Embryonic facial prominence (tissue), 1 donor: ENCODE measurements around the gene CEP112.
A peak's percentile ranks its signal among the peaks of the same experiment; 100 is the strongest.
"Not testable (repeated sequence)": the region's sequence is repeated elsewhere in the genome, so short reads cannot be mapped to it uniquely, and the experiment has no call there.

ENCODE experiments used
- DNase-seq: peaks from one replicate; pipeline ENCODE4 v3.0.0-alpha.2; 2016; ENCODE audit errors: extremely low spot score

CEP112 gene

GRCh38 chr17:65688307-65688706 is 503.6 kb downstream of the CEP112 start:
- no peak for DNase-seq

- no peak for DNase-seq
These were observed 506.8 kb downstream of the CEP112 start for GRCh38 chr17:65685110-65685509.

DNA sequence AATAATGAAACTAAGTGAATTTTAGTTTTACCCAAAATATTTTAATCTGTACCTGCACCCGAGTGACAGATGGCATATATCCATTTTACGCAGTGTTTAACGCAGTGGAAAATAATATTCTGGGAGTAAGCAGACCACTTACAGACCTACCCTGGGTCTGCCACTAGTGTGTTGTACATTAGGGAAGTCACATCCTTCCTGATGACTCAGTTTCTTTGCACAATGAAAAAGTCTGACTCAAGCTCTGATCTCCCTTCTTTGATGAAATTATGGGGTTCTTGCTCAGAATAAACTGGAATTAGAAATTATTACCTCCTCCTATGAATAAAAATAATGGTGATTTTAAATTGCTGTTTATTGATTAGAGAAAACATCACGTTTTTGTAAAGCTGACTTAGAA is 507.3 kb downstream of the CEP112 start:
- no peak for DNase-seq

DNA sequence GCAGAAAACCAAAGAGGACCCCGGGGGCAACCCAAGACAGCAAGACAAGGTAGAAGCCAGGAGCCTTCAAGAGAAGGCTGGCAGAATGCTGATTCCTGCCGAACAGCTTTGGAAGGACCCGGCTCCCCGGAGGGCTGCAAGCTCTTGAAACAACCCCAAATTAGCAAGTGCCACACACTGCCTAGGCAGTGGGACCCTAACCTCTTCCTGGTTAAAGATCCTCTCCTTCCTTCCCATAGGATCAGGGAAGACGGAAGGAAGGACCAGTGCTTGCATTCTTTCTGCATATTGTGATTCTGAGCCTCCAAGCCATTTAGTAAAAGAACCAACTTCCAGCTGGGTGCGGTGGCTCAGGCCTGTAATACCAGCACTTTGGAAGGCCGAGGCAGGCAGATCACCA is 508.5 kb downstream of the CEP112 start:
- no peak for DNase-seq

DNA sequence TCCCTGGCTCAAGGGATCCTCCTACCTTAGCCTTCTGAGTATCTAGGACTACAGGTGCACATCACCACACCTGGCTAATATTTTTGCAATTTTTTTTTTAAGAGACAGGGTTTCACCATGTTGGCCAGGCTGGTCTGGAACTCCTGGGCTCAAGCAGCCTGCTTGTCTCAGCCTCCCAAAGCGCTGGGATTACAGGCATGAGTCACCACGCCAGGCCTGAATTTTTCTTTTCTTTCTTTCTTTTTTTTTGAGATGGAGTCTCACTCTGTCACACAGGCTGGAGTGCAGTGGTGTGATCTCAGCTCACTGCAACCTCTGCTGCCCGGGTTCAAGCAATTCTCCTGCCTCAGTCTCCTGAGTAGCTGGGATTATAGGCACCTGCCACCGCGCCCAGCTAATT is 510.2 kb downstream of the CEP112 start:
- not testable (repeated sequence) for DNase-seq

DNA sequence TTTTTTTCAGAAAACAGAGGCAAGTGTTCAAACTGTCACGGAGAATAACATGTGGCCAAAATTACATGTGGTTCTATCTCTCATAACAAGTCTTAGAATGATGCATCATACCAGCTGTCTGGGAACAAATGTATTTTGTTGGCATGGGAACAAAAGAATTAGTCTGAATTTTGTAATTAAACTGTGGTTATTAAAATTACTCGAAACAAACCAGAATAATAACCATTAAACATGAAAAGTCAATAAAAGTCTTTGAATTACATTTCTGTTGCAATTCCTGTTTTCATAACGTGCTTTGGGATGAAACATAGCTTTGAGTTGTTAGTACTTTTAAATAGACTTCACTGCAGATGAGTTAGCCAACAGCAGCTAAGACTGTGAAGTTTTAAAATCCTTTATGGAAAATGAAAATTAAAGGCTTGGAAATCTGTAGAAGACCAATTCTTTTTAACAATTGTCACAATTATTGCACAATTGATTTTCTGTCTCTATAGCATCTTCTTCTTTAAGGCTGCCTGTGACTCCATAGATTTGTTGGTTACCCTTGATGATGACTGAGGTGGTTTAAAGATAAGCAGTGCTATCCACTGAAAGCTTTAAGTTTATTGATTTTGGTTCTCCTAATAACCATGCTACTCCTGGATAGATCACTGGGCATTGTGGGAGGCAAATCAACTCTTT is 512.6 kb downstream of the CEP112 start:
- no peak for DNase-seq

- DNase-seq = peak; percentile 32
These were observed 513.4 kb downstream of the CEP112 start for GRCh38 chr17:65678546-65678945.

- DNase-seq = no peak
These were observed 514.0 kb downstream of the CEP112 start for GRCh38 chr17:65677932-65678331.

- no peak for DNase-seq
These were observed 517.5 kb downstream of the CEP112 start for GRCh38 chr17:65674246-65675045.

DNA sequence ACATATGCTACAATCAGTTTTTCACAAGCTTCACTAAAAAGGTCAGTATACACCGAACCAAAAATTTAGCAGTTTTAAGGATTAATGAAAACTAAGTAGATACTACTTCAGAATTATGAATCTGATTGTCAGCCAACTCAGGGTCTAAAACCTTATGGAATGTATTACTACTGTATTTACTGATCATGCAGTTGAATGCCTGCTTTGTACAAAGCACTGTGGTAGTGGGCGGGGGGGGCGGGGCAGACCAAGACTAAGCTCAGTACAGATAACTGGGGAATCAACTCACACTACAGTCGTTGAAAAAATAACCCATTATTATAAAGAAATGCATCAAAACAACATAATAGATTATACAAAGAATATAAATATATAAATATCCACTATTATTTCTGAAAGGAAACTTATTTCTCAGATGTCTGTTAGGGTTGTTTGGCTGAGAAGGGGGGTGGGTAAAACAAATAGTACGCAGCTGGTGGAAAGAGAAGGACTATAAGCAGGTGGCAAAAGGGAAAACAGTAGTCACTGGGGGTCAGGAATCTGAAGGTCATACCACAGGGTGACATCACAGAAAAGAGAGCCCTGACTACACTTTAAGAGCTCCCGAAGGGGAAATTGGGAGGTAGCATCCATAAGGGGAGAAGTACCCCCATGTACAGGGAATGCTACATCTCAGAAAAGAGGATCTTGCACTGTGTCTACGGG is 521.1 kb downstream of the CEP112 start:
- no peak for DNase-seq

- DNase-seq = no peak
These were observed 523.7 kb downstream of the CEP112 start for GRCh38 chr17:65668211-65668610.

DNA sequence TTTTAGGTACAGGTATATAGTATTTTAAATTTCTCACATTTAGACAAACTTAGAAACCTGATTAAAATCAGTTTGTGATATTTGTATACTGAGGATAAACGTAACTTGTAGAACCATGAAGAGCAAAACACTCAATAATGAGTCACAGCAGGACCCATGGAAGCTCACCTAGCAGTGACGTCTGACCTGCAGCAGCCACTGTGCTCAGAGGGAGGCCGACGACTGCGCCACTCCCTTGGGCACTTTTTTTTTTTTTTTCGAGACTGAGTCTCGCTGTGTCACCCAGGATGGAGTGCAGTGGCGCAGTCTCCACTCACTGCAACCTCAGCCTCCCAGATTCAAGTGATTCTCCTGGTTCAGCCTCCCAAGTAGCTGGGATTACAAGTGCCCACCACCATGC is 524.3 kb downstream of the CEP112 start:
- no peak for DNase-seq

GRCh38 chr17:65666876-65667321 is 525.0 kb downstream of the CEP112 start:
- DNase-seq = peak; percentile 22

DNA sequence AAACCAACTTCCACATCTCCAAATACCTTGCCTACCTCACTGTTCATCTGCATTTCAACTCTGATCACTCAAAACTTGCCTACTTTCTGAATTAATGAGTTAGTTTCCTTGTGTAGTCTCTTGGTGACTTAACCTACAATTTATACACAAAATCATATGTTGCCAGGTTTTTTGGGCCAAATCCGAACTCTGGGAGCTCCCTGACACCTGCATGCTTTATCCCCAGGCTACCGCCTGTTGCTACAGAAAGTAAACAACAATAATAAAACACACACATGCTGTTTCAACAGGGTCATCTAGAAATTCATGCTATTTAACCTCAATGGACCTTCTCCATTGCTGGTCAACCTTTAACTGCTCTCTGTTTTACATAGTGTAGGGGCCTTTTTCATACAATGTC is 526.0 kb downstream of the CEP112 start:
- no peak for DNase-seq

DNA sequence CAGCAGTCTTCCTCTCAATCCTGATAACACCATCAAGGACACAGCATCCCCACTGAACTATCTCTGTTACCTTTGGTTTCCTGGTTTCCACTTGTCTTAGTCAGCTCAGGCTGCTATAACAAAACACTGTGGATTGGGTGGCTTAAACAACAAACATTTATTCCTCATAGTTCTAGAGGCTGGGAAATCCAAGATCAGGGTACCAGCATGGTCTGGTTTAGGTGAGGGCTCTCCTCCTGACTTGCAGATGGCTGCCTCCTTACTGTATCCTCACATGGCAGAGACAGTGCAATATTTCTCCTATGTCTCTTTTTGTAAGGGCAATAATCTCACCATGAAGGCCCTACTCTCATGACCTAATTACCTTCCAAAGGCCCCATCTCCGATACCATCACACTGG is 527.2 kb downstream of the CEP112 start:
- DNase-seq = no peak

GRCh38 chr17:65664266-65664665 is 527.7 kb downstream of the CEP112 start:
- no peak for DNase-seq

- DNase-seq = no peak
These were observed 529.7 kb downstream of the CEP112 start for GRCh38 chr17:65662196-65662595.

DNA sequence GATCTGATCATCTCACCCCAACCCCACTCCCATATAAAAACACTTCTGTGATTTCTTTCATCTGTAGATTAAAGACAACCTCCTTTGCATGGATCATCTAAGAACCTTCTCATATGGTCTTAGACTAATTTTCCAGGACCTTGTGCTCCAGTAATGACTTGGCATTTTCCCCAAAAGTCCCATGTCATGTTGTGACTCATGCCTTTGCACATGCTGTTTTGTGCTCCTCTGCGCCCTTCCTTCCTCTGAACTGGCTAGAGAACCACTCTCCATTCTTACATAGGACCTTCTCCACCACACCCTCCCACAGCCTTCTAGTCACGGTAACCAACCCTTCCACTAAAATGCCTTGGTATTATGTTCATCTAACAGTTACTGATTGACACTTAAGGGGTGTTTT is 531.0 kb downstream of the CEP112 start:
- no peak for DNase-seq

- no peak for DNase-seq
These were observed 531.9 kb downstream of the CEP112 start for GRCh38 chr17:65660078-65660477.

DNA sequence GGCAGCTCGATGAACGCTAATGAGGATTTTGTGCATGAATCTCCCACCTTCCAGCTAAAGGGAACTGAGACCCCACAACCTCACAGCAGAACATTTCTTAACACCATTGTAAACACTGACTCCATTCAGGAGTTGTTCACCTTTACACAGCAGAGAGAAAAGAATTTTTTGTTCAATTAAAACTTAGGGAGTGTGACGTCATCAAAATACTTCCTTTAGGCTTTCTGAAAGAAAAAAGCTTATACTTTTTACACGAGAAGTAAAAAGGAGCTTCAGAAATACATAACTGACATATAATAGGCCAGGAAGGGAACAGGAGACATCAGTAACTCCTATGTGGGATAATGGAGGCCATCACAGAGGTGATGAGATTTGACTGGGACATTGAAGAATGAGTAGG is 532.4 kb downstream of the CEP112 start:
- DNase-seq = no peak

DNA sequence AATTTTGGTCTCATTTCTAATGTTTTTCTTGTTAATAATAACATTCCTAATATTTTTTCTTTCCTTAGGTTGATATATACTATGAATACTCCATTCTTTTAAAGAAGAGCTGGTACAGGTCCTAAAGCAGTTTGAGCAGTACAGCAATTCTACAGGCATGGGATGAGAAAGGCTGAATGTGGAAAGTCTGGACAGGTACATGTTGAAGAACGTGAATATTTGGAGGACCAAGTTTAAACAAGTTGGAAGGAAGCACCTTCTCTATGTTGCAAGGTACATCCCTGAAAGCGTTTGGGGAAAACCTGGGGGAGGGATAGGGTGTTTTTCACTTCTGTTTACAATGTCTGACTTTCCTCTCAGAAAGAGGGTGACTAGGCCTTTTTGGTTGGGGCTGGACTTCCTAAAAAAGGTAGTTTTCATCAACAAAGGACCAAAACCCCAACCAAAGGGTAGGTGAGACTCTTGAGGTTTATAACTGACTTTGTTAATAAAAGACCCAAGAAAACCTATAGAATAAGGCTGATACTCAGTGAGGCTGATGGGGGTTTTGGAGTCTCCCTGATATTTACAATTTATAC is 534.6 kb downstream of the CEP112 start:
- no peak for DNase-seq
